ENCODE measurements around the gene CAPN11. TPM values are rescaled to one million over a fixed set of nuclear protein-coding genes. Genes with fewer than 3 reads are reported as not detected.

CAPN11 gene
- total RNA-seq, 2 experiments from 2014 or later: not detected

DNA sequence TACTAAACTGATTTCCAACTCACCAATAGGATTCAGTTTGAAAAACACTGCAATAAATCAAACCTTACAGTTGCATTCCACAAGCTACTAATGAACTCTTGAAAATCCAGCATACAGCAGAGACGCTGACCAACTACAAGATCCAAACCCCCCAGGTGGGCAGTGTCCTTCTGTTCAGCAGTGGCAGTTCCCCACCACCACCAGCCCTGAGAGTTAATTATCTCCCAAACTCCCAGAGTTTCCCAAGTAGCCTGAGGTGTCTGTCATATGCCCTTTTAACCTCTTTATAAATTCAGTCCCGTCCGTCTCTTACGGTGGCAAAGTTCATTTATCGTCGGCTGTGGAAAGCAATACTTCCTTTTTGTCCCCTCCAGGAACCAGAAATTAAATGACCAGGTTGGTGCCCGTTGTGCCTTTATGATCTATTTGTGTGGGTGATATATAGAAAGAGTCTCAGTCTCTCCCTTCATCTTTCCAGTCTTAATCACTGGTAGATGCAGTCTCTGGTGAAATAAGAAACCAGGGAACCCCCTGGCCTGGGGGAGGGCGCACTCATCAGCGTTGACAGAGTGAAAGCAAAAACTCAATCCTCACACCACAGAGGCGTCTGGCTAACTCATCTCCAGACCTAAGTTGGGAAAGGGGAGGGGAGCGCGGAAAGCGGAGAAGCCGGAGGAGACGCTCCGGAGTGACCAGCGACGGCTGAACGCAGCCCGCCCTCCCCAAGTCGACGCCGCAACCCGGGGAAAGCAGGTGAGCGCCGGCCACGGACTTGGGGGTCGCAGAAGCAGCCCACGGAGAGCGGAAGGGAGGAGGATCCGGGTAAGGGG is 32.1 kb upstream of the CAPN11 start:
- Histone ChIP-seq H3K79me2 (ENCODE audit: insufficient read depth, low read depth, low read length) (peaks cover 56% of the 10 kb centered on the region), H4K20me1 (ENCODE audit: insufficient read depth, low read length) (peaks cover 35% of the 10 kb centered on the region), H3K4me2 (ENCODE audit: low read length) (peak overlapping the region; percentile 98), H3K4me3 (ENCODE audit: low read depth, low read length, poor library complexity, severe bottlenecking) (peak overlapping the region; percentile 95), H3K9me2 (ENCODE audit: insufficient read depth, low read length) (no peaks in the 10 kb centered on the region), H2AFZ (ENCODE audit: low read length) (peak overlapping the region; percentile 26; the same call in 1 of the 2 replicates), H3K27ac (ENCODE audit: low read depth, low read length, poor library complexity, severe bottlenecking) (peak overlapping the region; percentile 40), H3K4me1 (ENCODE audit: insufficient read depth, low read length, poor library complexity, severe bottlenecking) (peaks cover 47% of the 10 kb centered on the region), H3K36me3 (ENCODE audit: insufficient read depth, low read length) (peaks cover 19% of the 10 kb centered on the region), H3K9me3 (ENCODE audit: low read length) (no peaks in the 10 kb centered on the region)
- ChIA-PET CTCF (ENCODE audit: unreplicated experiment) (interaction anchor here (1.0 kb wide), 1 partner anchor 52 kb away, joined by 3 read pairs; no protein-coding TSS in a partner anchor), POLR2A (no interaction called here)
- peak; percentile 53 for DNase-seq (ENCODE audit: low spot score)
- intact Hi-C loops (cut with micrococcal nuclease; ENCODE audit: unreplicated experiment): loop anchor here (1.0 kb wide), 1 partner anchor 120 kb away; no protein-coding TSS in a partner anchor
- BruUV-seq (replicated peaks): no TSS peak
- no peak for TF ChIP-seq EZH2phosphoT487 (IDR thresholded peaks at IDR 0.05; ENCODE audit: borderline replicate concordance, low read depth, low read length)
- TF ChIP-seq, protein P1, sequence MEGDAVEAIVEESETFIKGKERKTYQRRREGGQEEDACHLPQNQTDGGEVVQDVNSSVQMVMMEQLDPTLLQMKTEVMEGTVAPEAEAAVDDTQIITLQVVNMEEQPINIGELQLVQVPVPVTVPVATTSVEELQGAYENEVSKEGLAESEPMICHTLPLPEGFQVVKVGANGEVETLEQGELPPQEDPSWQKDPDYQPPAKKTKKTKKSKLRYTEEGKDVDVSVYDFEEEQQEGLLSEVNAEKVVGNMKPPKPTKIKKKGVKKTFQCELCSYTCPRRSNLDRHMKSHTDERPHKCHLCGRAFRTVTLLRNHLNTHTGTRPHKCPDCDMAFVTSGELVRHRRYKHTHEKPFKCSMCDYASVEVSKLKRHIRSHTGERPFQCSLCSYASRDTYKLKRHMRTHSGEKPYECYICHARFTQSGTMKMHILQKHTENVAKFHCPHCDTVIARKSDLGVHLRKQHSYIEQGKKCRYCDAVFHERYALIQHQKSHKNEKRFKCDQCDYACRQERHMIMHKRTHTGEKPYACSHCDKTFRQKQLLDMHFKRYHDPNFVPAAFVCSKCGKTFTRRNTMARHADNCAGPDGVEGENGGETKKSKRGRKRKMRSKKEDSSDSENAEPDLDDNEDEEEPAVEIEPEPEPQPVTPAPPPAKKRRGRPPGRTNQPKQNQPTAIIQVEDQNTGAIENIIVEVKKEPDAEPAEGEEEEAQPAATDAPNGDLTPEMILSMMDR (conservative IDR thresholded peaks at IDR 0.05; ENCODE audit: low read length): no peak

DNA sequence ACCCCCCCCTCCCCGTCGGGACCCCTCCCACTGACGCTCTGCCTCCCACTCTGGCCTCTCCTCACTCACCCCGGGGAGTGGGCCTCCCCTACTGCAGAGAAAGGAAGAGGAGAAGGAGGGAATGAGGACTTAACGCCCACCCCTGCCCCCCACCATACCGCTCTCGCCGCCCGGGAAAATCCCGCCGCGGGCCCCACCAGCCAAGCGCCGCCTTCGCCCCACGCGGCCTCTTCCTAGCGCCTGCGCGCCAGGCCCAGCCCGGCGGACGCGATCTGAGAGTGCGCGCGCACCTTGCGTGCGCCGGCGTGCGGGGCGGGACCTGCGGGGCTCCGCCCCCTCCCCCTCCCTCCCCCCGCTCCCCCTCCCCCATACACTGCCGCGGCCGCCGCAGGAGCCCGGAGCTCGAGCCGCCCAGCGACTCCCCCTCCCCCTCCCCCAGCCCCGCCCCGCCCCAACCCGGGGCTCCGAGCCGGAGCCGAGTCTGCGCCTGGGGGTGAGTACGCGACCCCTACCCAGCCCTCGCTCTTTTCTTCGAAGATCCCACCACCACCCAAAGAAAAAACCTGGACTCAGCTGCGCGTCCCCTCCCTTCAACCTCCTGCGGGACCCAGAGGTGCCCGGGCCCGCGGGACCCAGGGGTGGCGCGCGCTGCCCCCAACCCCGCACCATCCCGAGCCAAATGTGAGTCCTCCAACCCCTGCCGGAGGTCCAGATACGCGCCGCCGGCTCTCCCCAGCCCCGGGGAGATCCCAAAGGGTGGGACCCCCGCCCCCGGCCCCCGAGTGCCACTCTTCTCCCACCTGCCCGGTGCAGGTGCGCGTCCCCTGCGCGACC is 31.2 kb upstream of the CAPN11 start, which contains the start of the genes MRPL14 and TMEM63B:
MRPL14 (minus strand) TSS at position 267 of the 834 bp plus-strand sequence. CDS start 10,841 bp downstream, outside the sequence.
TMEM63B (plus strand) TSS at position 369 of the 834 bp plus-strand sequence. CDS start 7,031 bp downstream, outside the sequence.
- Histone ChIP-seq H3K4me3 (ENCODE audit: low read depth, low read length, poor library complexity, severe bottlenecking) (peak within 1 kb of the TSS; percentile 95), H4K20me1 (ENCODE audit: insufficient read depth, low read length) (peaks cover 31% of the 10 kb centered on the region), H3K79me2 (ENCODE audit: insufficient read depth, low read depth, low read length) (peaks cover 47% of the 10 kb centered on the region), H3K9me3 (ENCODE audit: low read length) (no peaks in the 10 kb centered on the region), H3K4me2 (ENCODE audit: low read length) (peak within 1 kb of the TSS; percentile 98), H3K4me1 (ENCODE audit: insufficient read depth, low read length, poor library complexity, severe bottlenecking) (peaks cover 45% of the 10 kb centered on the region), H3K9me2 (ENCODE audit: insufficient read depth, low read length) (no peaks in the 10 kb centered on the region), H3K27ac (ENCODE audit: low read depth, low read length, poor library complexity, severe bottlenecking) (peak within 1 kb of the TSS; percentile 40), H2AFZ (ENCODE audit: low read length) (peak within 1 kb of the TSS; percentile 91), H3K36me3 (ENCODE audit: insufficient read depth, low read length) (peaks cover 19% of the 10 kb centered on the region)
- TF ChIP-seq EZH2phosphoT487 (IDR thresholded peaks at IDR 0.05; ENCODE audit: borderline replicate concordance, low read depth, low read length): no peak
- TF ChIP-seq, protein P1 (conservative IDR thresholded peaks at IDR 0.05; ENCODE audit: low read length): 0 out of 2 replicates have a peak, but pooled peaks have one; percentile 2
- POLR2A ChIA-PET: interaction anchor here (0.6 to 0.8 kb wide), 6 partner anchors 55 to 953 kb away, joined by 3 to 6 read pairs (median 4); partner anchors contain the start of gene AARS2
- CTCF ChIA-PET (ENCODE audit: unreplicated experiment): interaction anchor here (1.0 kb wide), 1 partner anchor 53 kb away, joined by 3 read pairs; no protein-coding TSS in a partner anchor
- no TSS peak for BruUV-seq (replicated peaks)
- intact Hi-C loops (cut with micrococcal nuclease; ENCODE audit: unreplicated experiment): no loop called here
- peak; percentile 93 for DNase-seq (ENCODE audit: low spot score)

Data from OCI-LY7 (cell line).